K562 (cell line): ENCODE measurements around the gene RASAL3. TPM values are rescaled to one million over a fixed set of nuclear protein-coding genes. Genes with fewer than 3 reads are reported as not detected.
A peak's percentile ranks its signal among the peaks of the same experiment; 100 is the strongest.

Source experiments
- BHLHE40 ChIP-seq: IDR thresholded peaks from 2 replicates; pipeline ENCODE4 v1.6.1; 2011; ENCODE audit warnings: low read length, improper control_type of control experiment
- CCNT2 ChIP-seq: IDR thresholded peaks from 2 replicates; pipeline ENCODE4 v1.6.1; 2011; ENCODE audit warnings: borderline replicate concordance, low read depth, mild to moderate bottlenecking, moderate library complexity, mixed read lengths, low read length; ENCODE audit not compliant: insufficient read length; ENCODE audit errors: extremely low read depth
- CXXC5 ChIP-seq: fragments of 250-450 bp; sonication (Bioruptor Pico); IDR thresholded peaks from 2 replicates; pipeline ENCODE4 v1.8.0; 2022; ENCODE audit warnings: inconsistent platforms, mild to moderate bottlenecking, moderate library complexity
- E2F4 ChIP-seq: sonication (generic); formaldehyde crosslinking; IDR thresholded peaks from 2 replicates; pipeline ENCODE4 v1.8.0; 2022; ENCODE audit warnings: mild to moderate bottlenecking, low read depth, missing genetic modification reagents
- ERF ChIP-seq: fragments of 450-650 bp; formaldehyde crosslinking; IDR thresholded peaks from 2 replicates; pipeline ENCODE4 v1.4.0; 2020; ENCODE audit warnings: mild to moderate bottlenecking, mixed read lengths
- GABPA ChIP-seq: fragments of 200-800 bp; sonication (Bioruptor generic); conservative IDR thresholded peaks from 2 replicates; pipeline ENCODE4 v1.6.1; 2016; ENCODE audit warnings: low read depth, missing genetic modification characterization, missing compliant biosample characterization
- HNRNPH1 ChIP-seq: fragments of 200-400 bp; formaldehyde crosslinking; optimal IDR thresholded peaks from 2 replicates; pipeline ENCODE3; 2017; ENCODE audit warnings: low read depth, mild to moderate bottlenecking, low read length, moderate library complexity
- KDM4B ChIP-seq, 2 experiments: fragments of 450-650 bp in 1 of 2; sonication (generic) in 1 of 2; IDR thresholded peaks; 2 replicates each; pipeline ENCODE4 v1.6.1; 2016 to 2017; ENCODE audit warnings: borderline replicate concordance in 2 of 2, antibody characterized with exemption in 1 of 2, low read depth in 1 of 2, mild to moderate bottlenecking in 1 of 2
- MAX ChIP-seq: sonication (generic); formaldehyde crosslinking; IDR thresholded peaks from 2 replicates; pipeline ENCODE4 v1.9.0; 2022; ENCODE audit warnings: mild to moderate bottlenecking, missing genetic modification reagents
- MAZ ChIP-seq, 2 experiments: fragments of 450-650 bp in 1 of 2; sonication (generic) in 1 of 2; formaldehyde crosslinking; IDR thresholded peaks in 1 of 2; conservative IDR thresholded peaks in 1 of 2; 2 replicates each; pipeline versions ENCODE4 v1.4.0 to v1.5.0; 2020; ENCODE audit warnings: mild to moderate bottlenecking in 1 of 2, missing genetic modification reagents in 1 of 2
- MCM7 ChIP-seq, 2 experiments: fragments of 450-650 bp; IDR thresholded peaks; 2 replicates each; pipeline ENCODE4 v1.6.1; 2016 to 2018
- NCOA2 ChIP-seq, 2 experiments: fragments of 450-650 bp; IDR thresholded peaks; 2 replicates each; pipeline ENCODE4 v1.6.1; 2018; ENCODE audit warnings: mild to moderate bottlenecking in 2 of 2, moderate library complexity in 1 of 2; ENCODE audit not compliant: partially characterized antibody in 2 of 2
- NCOA6 ChIP-seq: fragments of 450-650 bp; IDR thresholded peaks from 2 replicates; pipeline ENCODE4 v1.6.1; 2017; ENCODE audit warnings: mild to moderate bottlenecking
- NEUROD1 ChIP-seq: fragments of 150-350 bp; IDR thresholded peaks from 2 replicates; pipeline ENCODE4 v1.6.1; 2014; ENCODE audit warnings: borderline replicate concordance, low read length, low read depth; ENCODE audit not compliant: partially characterized antibody
- NR2C2 ChIP-seq, 2 experiments: fragments of 200-800 bp in 1 of 2; sonication (Bioruptor generic) in 1 of 2; sonication (generic) in 1 of 2; formaldehyde crosslinking in 1 of 2; IDR thresholded peaks; 2 replicates each; pipeline versions ENCODE4 v1.6.1 to v1.8.0; 2016 to 2022; ENCODE audit warnings: mild to moderate bottlenecking in 1 of 2, missing compliant biosample characterization in 1 of 2, missing genetic modification characterization in 1 of 2, missing genetic modification reagents in 1 of 2
- NR4A1 ChIP-seq, 2 experiments: fragments of 250-450 bp in 1 of 2; fragments of 450-650 bp in 1 of 2; sonication (Bioruptor Pico) in 1 of 2; IDR thresholded peaks; 2 replicates each; pipeline versions ENCODE4 v1.4.0 to v1.6.1; 2016 to 2020; ENCODE audit warnings: mild to moderate bottlenecking in 2 of 2, missing compliant biosample characterization in 1 of 2, missing genetic modification characterization in 1 of 2, moderate library complexity in 1 of 2
- POLR2G ChIP-seq: fragments of 200-400 bp; formaldehyde crosslinking; IDR thresholded peaks from 2 replicates; pipeline ENCODE4 v1.6.1; 2017; ENCODE audit warnings: low read depth, mild to moderate bottlenecking, antibody characterized with exemption, low read length, moderate library complexity
- RNF2 ChIP-seq: sonication (generic); IDR thresholded peaks from 2 replicates; pipeline ENCODE4 v1.6.1; 2016
- SAP30 ChIP-seq: fragments of 200-600 bp; sonication (generic); IDR thresholded peaks from 2 replicates; pipeline ENCODE4 v1.6.1; 2012; ENCODE audit warnings: borderline replicate concordance, low read depth, mild to moderate bottlenecking, moderate library complexity, low read length, control low read depth, inconsistent platforms; ENCODE audit not compliant: insufficient read depth, poor library complexity, severe bottlenecking
- SIX5 ChIP-seq, 2 experiments: IDR thresholded peaks; 2 replicates each; pipeline ENCODE4 v1.6.1; 2011; ENCODE audit warnings: low read length in 2 of 2, borderline replicate concordance in 1 of 2, low read depth in 1 of 2, mild to moderate bottlenecking in 1 of 2, moderate library complexity in 1 of 2; ENCODE audit not compliant: insufficient read depth in 1 of 2
- SNIP1 ChIP-seq: fragments of 450-650 bp; IDR thresholded peaks from 2 replicates; pipeline ENCODE4 v1.7.1; 2017; ENCODE audit warnings: low read depth, mild to moderate bottlenecking
- ZBTB8A ChIP-seq: fragments of 450-650 bp; IDR thresholded peaks from 2 replicates; pipeline ENCODE4 v1.6.1; 2018; ENCODE audit warnings: mild to moderate bottlenecking, moderate library complexity; ENCODE audit not compliant: partially characterized antibody
- ZNF395 ChIP-seq: fragments of 200-800 bp; sonication (Bioruptor generic); IDR thresholded peaks from 2 replicates; pipeline ENCODE4 v1.6.1; 2017; ENCODE audit warnings: missing genetic modification characterization, missing compliant biosample characterization
- polyA plus RNA-seq, 8 experiments: library from polyadenylated mRNA; depleted of rRNA in 4 of 8; stranded (reverse) in 5 of 8; unstranded in 3 of 8; fragments of >200 nt; fragmentation: Nextera tagmentation in 2 of 8; fragmentation: Illumina TruSeq in 1 of 8; extraction: Ambion mirVana in 2 of 8; extraction: Trizol in 1 of 8; gene quantifications; 2 replicates each; pipeline versions ENCODE4 v1.2.1 to v1.2.3, GENCODE V29; 2011 to 2014; ENCODE audit warnings: inconsistent platforms in 1 of 8, missing spikeins in 1 of 8
- total RNA-seq, 7 experiments: library from RNA; depleted of rRNA in 6 of 7; stranded (reverse); fragments of >200 nt in 6 of 7; fragmentation: Illumina TruSeq in 2 of 7; extraction: Trizol in 2 of 7; gene quantifications; 2 replicates each; pipeline versions ENCODE4 v1.2.1 to v1.2.3, GENCODE V29; 2011 to 2021; ENCODE audit warnings: low replicate concordance in 1 of 7

The RASAL3 gene
- total and polyA plus RNA-seq, 9 of the 15 experiments (the other 6 are each of a cell fraction or from before 2014, with no cell fraction given): 0.07 to 0.44 TPM; not detected in 7

- TF ChIP-seq ZNF395 (CRISPR knock-in tag) (peak; percentile 85; the same call in 1 of the 2 replicates), CCNT2 (peak; percentile 44), NCOA2 (IDR thresholded peaks at IDR 0.05; ENCODE audit: partially characterized antibody in 2 of 2) (no peak), NR2C2 (CRISPR knock-in tag; IDR thresholded peaks at IDR 0.05) (no peak), NR2C2 (tag; IDR thresholded peaks at IDR 0.05) (peak; percentile 90), SNIP1 (no peak), HNRNPH1 (no peak), POLR2G (peak; percentile 57), GABPA (tag) (0 out of 2 replicates have a peak, but pooled peaks have one; percentile 39), MAX (CRISPR knock-in tag) (0 out of 2 replicates have a peak, but pooled peaks have one; percentile 25), NCOA6 (no peak), SAP30 (no peak), RNF2 (no peak), KDM4B (IDR thresholded peaks at IDR 0.05; ENCODE audit: borderline replicate concordance in 2 of 2, low read depth in 1 of 2) (peak in 1 of 2 experiments; percentile 83; a peak in 2 of 4 replicates), MAZ (CRISPR knock-in tag; conservative IDR thresholded peaks at IDR 0.05 in 1 of 2, IDR thresholded peaks at IDR 0.05 in 1 of 2) (peak; percentile 46 to 48; a peak in 3 of 4 replicates), NEUROD1 (no peak), CXXC5 (CRISPR knock-in tag) (0 out of 2 replicates have a peak, but pooled peaks have one; percentile 42), BHLHE40 (no peak), NR4A1 (CRISPR knock-in tag; IDR thresholded peaks at IDR 0.05) (no peak), NR4A1 (tag; IDR thresholded peaks at IDR 0.05) (no peak), SIX5 (IDR thresholded peaks at IDR 0.05; ENCODE audit: borderline replicate concordance in 1 of 2, insufficient read depth in 1 of 2, low read depth in 1 of 2, low read length in 2 of 2) (peak; percentile 39 to 71; a peak in 3 of 4 replicates), ZBTB8A (no peak), E2F4 (CRISPR knock-in tag) (no peak), MCM7 (IDR thresholded peaks at IDR 0.05) (no peak), ERF (CRISPR knock-in tag) (no peak)
These were observed 14.5 kb downstream of the RASAL3 start, which contains the start of gene WIZ (continued) for GRCh38 chr19:15449620-15450527.
